HTERT RPE-1 (cell line): ENCODE measurements around the gene PMAIP1.
"Not testable (repeated sequence)": the region's sequence is repeated elsewhere in the genome, so short reads cannot be mapped to it uniquely, and the experiment has no call there.

Source experiments
- in situ Hi-C: fragments of 300-500 bp; cut with MboI; formaldehyde crosslinking; loops from 4 replicates; pipeline ENCODE4 v1.14.3; 2020; ENCODE audit warnings: low sequenced_read_pairs

PMAIP1 gene

GRCh38 chr18:59881728-59882656 is 17.8 kb upstream of the PMAIP1 start:
- in situ Hi-C loops: no loop called here

GRCh38 chr18:59884351-59884750 is 15.4 kb upstream of the PMAIP1 start:
- in situ Hi-C loops: no loop called here

DNA sequence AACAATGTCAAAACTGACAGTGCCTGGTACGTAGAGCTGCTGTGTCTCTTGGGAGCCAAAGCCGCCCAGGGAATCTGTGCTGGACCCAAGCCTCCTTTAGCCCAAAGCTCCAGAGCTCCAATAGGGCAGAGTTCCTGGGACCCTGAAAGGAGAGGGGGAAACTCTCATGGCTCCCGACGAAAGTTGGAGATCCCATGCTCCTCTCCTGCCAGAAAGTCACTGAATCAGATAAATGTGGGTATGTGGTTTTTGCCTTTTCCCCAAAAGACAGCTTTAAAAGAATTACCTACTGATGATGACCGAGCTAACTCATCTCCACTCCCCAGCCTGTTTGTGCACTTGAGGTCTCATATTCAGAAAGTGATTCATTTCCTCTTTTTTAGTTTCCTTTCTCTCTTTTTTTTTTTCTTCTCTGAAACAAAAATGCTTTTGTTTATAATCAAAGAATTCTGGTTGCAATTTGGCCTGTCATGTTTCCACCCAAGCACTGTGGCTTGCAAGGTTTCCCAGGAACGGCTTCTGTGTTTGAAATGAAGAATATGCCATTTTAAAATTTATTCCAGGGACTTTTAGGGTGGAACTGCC is 14.1 kb upstream of the PMAIP1 start:
- in situ Hi-C loops: no loop called here

DNA sequence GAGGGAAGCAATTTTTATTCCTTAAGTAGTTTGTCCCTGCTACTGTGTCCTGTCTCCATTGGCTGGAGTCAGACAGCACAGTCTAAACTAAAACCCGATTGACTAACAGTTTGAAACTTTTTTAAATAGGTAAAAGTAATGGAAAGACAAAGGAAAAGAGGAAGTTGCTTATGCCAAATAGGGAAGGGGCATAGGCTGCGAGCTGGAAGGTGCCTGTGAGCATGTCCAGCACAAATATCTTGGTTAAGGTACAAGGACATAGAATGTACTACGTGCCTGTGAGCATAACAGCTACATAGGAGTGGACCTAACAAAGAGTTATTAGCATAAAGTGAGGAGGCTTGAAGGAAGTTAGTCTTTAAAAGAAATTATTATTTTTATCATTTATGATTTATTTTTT is 13.4 kb upstream of the PMAIP1 start:
- in situ Hi-C loops: not testable (repeated sequence)

- in situ Hi-C loops: no loop called here
These were observed 7.7 kb upstream of the PMAIP1 start for GRCh38 chr18:59892123-59892522.

DNA sequence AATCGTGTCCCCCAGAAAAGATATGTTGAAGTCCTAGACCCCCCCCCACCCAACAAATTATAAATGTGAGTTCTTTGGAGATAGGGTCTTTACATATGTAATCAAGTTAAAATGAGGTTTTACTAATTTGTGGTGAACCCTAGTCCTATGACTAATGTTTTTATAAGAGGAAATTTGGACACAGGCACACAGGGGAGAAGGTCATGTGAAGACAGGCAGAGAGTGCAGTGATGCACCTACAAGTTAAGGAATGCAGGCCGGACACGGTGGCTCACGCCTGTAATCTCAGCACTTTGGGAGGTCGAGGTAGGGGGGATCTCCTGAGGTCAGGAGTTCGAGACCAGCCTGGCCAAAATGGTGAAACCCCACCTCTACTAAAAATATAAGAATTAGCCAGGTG is 5.8 kb upstream of the PMAIP1 start:
- in situ Hi-C loops: no loop called here

- in situ Hi-C loops: no loop called here
These were observed 2.4 kb upstream of the PMAIP1 start for GRCh38 chr18:59897321-59897954.

DNA sequence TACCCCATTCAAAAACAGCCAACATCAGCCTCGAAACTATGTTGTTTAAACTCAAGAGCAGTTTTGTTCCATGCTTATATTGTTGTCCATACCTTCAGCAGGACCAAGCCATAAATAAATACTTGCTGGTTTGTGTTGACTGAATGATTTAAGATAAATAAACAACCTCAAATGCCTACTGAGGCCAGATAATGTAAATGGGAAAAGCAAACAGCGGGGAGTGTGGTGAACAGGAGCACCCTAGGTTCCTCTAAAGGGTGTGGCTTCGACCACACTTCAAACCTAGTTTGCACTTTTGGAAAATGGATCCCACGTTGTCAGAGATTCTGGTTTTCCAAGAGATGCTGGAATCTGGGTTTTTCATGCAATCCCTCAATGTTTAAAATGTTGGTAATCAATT is 1.7 kb upstream of the PMAIP1 start:
- in situ Hi-C loops: no loop called here

GRCh38 chr18:59898609-59899297 is 1.0 kb upstream of the PMAIP1 start:
- in situ Hi-C loops: no loop called here

- in situ Hi-C loops: no loop called here
These were observed 679 bp downstream of the PMAIP1 start for GRCh38 chr18:59900222-59901128.

DNA sequence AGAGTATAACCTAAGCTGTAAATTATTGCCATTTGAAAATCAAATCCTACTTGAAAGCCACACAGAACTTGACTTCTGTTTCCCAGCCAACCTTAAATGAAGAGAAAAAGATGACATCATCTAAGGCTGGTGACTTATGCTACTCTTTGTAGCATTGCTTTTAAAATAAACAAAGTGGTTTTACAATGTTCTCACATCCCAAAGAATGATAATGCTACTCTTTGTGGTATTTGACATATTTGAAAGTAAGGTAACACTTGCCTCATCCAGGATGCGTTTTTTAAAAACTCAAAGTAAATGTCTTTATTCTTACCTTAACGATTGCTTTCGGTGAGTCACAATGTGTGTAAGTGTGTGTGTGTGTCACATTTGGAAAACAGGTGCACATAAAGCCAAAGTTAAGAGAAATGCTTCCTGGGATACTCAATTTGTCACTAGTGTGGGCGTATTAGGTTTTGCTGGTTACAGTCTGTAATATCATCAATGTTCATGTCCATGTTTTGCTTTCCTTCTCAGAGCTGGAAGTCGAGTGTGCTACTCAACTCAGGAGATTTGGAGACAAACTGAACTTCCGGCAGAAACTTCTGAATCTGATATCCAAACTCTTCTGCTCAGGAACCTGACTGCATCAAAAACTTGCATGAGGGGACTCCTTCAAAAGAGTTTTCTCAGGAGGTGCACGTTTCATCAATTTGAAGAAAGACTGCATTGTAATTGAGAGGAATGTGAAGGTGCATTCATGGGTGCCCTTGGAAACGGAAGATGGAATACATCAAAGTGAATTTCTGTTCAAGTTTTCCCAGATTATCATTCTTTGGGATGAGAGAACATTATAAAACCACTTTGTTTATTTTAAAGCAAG is 2.6 kb downstream of the PMAIP1 start:
- in situ Hi-C loops: no loop called here

- in situ Hi-C loops: no loop called here
These were observed 3.3 kb downstream of the PMAIP1 start for GRCh38 chr18:59902993-59903610.

DNA sequence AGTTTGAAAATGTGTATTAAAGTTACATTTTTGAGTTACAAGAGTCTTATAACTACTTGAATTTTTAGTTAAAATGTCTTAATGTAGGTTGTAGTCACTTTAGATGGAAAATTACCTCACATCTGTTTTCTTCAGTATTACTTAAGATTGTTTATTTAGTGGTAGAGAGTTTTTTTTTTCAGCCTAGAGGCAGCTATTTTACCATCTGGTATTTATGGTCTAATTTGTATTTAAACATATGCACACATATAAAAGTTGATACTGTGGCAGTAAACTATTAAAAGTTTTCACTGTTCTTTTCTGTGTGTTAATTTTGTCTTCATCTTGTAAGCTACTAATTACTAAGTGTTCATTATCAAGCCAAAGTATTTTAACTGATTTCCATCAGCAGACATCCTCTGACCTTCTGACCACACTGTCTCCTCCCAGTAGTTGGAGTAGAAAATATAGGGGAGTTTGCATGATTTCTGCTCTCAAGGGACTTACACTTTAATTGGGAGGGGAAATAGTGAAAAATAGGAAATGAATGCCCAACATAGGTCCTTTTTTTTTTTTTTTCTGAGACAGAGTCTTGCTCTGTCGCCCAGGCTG is 4.3 kb downstream of the PMAIP1 start:
- in situ Hi-C loops: no loop called here

DNA sequence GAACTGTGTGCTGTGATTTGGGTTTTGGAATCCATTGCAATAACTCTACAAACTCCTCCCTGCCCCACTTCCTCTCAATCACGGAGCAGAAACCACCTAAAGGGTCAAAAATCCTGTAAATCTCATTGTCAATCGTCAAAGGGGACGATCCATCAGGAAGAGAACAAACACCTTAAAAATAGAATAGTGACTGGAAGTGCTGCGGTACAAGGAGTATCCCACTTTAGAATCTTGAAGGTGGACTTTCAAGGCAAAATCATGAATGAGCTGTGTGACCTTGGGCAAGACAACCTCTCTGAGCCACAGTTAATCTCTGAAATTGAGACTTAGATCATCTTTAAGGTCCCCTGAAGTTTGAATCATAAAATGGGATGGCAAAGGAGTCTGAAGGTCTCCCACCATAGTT is 5.9 kb downstream of the PMAIP1 start:
- in situ Hi-C loops: no loop called here

- in situ Hi-C loops: no loop called here
These were observed 6.4 kb downstream of the PMAIP1 start for GRCh38 chr18:59906203-59906602.

GRCh38 chr18:59907172-59907571 is 7.4 kb downstream of the PMAIP1 start:
- in situ Hi-C loops: no loop called here

DNA sequence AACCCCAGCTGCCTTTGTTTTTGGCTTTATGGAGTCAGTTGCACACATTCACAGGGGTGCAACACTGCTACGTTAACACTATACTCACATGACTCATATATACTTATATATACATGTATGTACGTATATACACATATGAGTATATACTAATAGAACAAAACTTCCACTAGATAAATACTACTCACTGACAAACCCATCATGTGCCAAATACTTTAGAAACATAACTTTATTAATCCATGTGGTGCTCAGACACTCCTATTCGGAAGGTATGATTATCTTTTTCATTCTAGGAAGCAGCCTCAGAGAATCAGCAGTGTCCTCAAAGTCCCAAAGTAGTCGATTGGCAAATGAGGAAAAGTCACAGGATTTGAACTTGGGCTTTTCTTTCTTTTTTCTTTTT is 7.9 kb downstream of the PMAIP1 start:
- in situ Hi-C loops: no loop called here

- in situ Hi-C loops: no loop called here
These were observed 9.0 kb downstream of the PMAIP1 start for GRCh38 chr18:59908799-59909198.
